B cell (primary cell): Measurements from ENCODE around the gene SLC2A2. TPM values are rescaled to one million over a fixed set of nuclear protein-coding genes. Genes with fewer than 3 reads are reported as not detected.

ENCODE experiments used
- ATAC-seq: fragments of 200-7000 bp; cut with Tn5 transposase; one replicate; pipeline ENCODE4 v1.10.0; 2021; ENCODE audit warnings: low read depth, mild to moderate bottlenecking, moderate number of reproducible peaks, moderate library complexity
- CTCF ChIA-PET: fragments of 350-600 bp; sonication (Branson Sonifier 250); formaldehyde crosslinking; loops from one replicate; lab custom pipeline; 2021; ENCODE audit warnings: antibody characterized with exemption, inconsistent platforms; lab: Charles Lee
- POLR2A ChIA-PET: fragments of 350-600 bp; sonication (Branson Sonifier 250); formaldehyde crosslinking; loops from one replicate; lab custom pipeline; 2021; ENCODE audit warnings: antibody characterized with exemption; lab: Charles Lee
- DNase-seq: peaks from one replicate; pipeline ENCODE4 v3.0.0; 2013
- H2AFZ ChIP-seq: 2 replicates; pipeline ENCODE4 v1.6.1; 2012; ENCODE audit warnings: mild to moderate bottlenecking, low read depth, low read length; ENCODE audit not compliant: insufficient read depth, poor library complexity, severe bottlenecking
- H3K27ac ChIP-seq, 2 donors: 1 replicate in 1 of 2; 2 replicates in 1 of 2; pipeline ENCODE4 v1.5.1; 2012 to 2013; ENCODE audit warnings: low read length in 2 of 2, mild to moderate bottlenecking in 2 of 2, moderate library complexity in 1 of 2
- H3K27me3 ChIP-seq, 4 experiments: fragments of 200-600 bp in 1 of 4; sonication (generic) in 1 of 4; replicated peaks in 1 of 4; 1 replicate in 2 of 4; 2 replicates in 2 of 4; pipeline versions ENCODE4 v1.6.1 to v1.7.0; 2013 to 2016; ENCODE audit warnings: low read length in 3 of 4, mild to moderate bottlenecking in 2 of 4, mixed read lengths in 1 of 4, moderate library complexity in 1 of 4; ENCODE audit not compliant: insufficient read depth in 4 of 4, control insufficient read depth in 3 of 4; ENCODE audit errors: control extremely low read depth in 1 of 4
- H3K36me3 ChIP-seq, 2 experiments: replicated peaks in 1 of 2; 1 replicate in 1 of 2; 2 replicates in 1 of 2; pipeline versions ENCODE4 v1.6.1 to v1.7.1; 2013; ENCODE audit warnings: low read length in 1 of 2; ENCODE audit not compliant: insufficient read depth in 2 of 2, control insufficient read depth in 1 of 2; ENCODE audit errors: control extremely low read depth in 1 of 2, extremely low read depth in 1 of 2
- H3K4me1 ChIP-seq, 2 donors: fragments of 200-600 bp in 1 of 2; sonication (generic) in 1 of 2; 1 replicate in 1 of 2; 2 replicates in 1 of 2; pipeline versions ENCODE4 v1.5.1 to v1.6.1; 2013 to 2017; ENCODE audit warnings: low read length in 2 of 2; ENCODE audit not compliant: control insufficient read depth in 2 of 2, insufficient read depth in 2 of 2
- H3K4me2 ChIP-seq: replicated peaks from 2 replicates; pipeline ENCODE3; 2012; ENCODE audit warnings: mild to moderate bottlenecking, low read depth, low read length; ENCODE audit not compliant: poor library complexity, severe bottlenecking
- H3K4me3 ChIP-seq, 5 experiments: fragments of 200-600 bp in 1 of 5; sonication (generic) in 1 of 5; 1 replicate in 3 of 5; 2 replicates in 2 of 5; pipeline versions ENCODE4 v1.5.1 to v1.7.0; 2011 to 2016; ENCODE audit warnings: low read length in 4 of 5, mild to moderate bottlenecking in 4 of 5, low read depth in 2 of 5, control low read depth in 1 of 5, moderate library complexity in 1 of 5; ENCODE audit not compliant: insufficient read depth in 1 of 5; ENCODE audit errors: control extremely low read depth in 1 of 5, extremely low read depth in 1 of 5
- H3K79me2 ChIP-seq: fragments of 200-600 bp; sonication (generic); one replicate; pipeline ENCODE4 v1.6.0; 2016; ENCODE audit warnings: low read length; ENCODE audit not compliant: control insufficient read depth, insufficient read depth
- H3K9ac ChIP-seq: fragments of 200-600 bp; sonication (generic); 2 replicates; pipeline ENCODE4 v1.6.1; 2017; ENCODE audit warnings: mild to moderate bottlenecking, low read length, moderate library complexity
- H3K9me3 ChIP-seq, 3 donors: one replicate each; pipeline versions ENCODE4 v1.6.1 to v1.7.1; 2013; ENCODE audit warnings: low read length in 2 of 3; ENCODE audit not compliant: control insufficient read depth in 2 of 3, insufficient read depth in 1 of 3; ENCODE audit errors: control extremely low read depth in 1 of 3
- H4K20me1 ChIP-seq: 2 replicates; pipeline ENCODE4 v1.6.0; 2012; ENCODE audit warnings: mild to moderate bottlenecking, low read length; ENCODE audit not compliant: insufficient read depth, control insufficient read depth, poor library complexity, severe bottlenecking
- H3K27ac Mint-ChIP-seq: one replicate; pipeline ENCODE4 v1.8.0; 2021; ENCODE audit warnings: mixed read lengths
- H3K27me3 Mint-ChIP-seq: one replicate; pipeline ENCODE4 v1.8.0; 2021; ENCODE audit warnings: mixed read lengths
- H3K4me1 Mint-ChIP-seq: one replicate; pipeline ENCODE4 v1.8.0; 2021; ENCODE audit warnings: mixed read lengths
- H3K4me3 Mint-ChIP-seq: one replicate; pipeline ENCODE4 v1.8.0; 2021; ENCODE audit warnings: mixed read lengths
- H3K9me3 Mint-ChIP-seq: one replicate; pipeline ENCODE4 v1.8.0; 2022; ENCODE audit warnings: mixed read lengths; ENCODE audit not compliant: insufficient read depth
- CTCF ChIP-seq: fragments of 200-600 bp; IDR thresholded peaks from one replicate; pipeline ENCODE4 v1.8.0; 2022; ENCODE audit warnings: antibody characterized with exemption, mild to moderate bottlenecking
- EZH2 ChIP-seq: IDR thresholded peaks from 2 replicates; pipeline ENCODE4 v1.6.1; 2012; ENCODE audit warnings: borderline replicate concordance, low read depth, mild to moderate bottlenecking, moderate library complexity, low read length; ENCODE audit not compliant: insufficient read depth, poor library complexity, severe bottlenecking
- WGBS: methylation state at CpG from one replicate; pipeline ENCODE4 v1.1.5; 2013; ENCODE audit warnings: missing lambda C conversion rate; ENCODE audit not compliant: insufficient coverage; 5-methylcytosine and 5-hydroxymethylcytosine counted together
- intact Hi-C: fragments of 100-400 bp; cut with micrococcal nuclease; formaldehyde crosslinking; loops from one replicate; pipeline ENCODE4 v1.10.0; 2022
- polyA plus RNA-seq: library from polyadenylated mRNA; depleted of rRNA; stranded (reverse); fragments of >200 nt; gene quantifications from 2 replicates; pipeline ENCODE4 v1.2.3, GENCODE V29; 2012
- total RNA-seq, 2 donors: library from RNA; stranded (reverse); fragments of 120-200 nt in 1 of 2; gene quantifications; 1 replicate in 1 of 2; 2 replicates in 1 of 2; pipeline versions ENCODE4 v1.2.3 to v1.2.4, GENCODE V29; 2013 to 2022

Gene SLC2A2
- total and polyA plus RNA-seq, 2 donors (not counting 1 experiment from before 2014, with no cell fraction given), result not detected

DNA sequence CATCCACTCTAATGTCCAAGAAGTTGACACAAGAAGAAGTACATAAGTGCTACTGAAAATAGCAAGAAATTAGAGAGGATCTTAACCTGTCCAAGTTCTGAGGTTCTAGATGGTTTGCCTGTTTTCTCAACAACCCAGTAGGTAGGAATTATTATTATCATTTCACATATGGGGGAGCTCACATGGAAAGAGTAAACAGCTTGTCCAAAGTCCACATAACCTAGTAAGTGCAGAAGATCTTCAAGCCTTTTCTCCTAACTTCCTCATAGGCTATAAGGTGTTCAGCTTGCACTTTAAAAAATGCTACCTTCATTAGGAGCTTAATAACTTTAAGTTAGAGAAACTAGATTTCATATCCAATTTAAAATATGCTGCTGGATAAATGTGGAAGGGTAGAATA lies 3.0 kb downstream of the SLC2A2 start:
- Mint-ChIP-seq H3K27ac (no peak overlapping the region), H3K4me1 (no peaks in the 10 kb centered on the region), H3K27me3 (peaks cover 20% of the 10 kb centered on the region), H3K4me3 (no peak overlapping the region), H3K9me3 (no peaks in the 10 kb centered on the region)
- Histone ChIP-seq H3K27ac (no peak overlapping the region), H2AFZ (no peak overlapping the region), H3K79me2 (no peaks in the 10 kb centered on the region), H3K4me3 (no peak overlapping the region), H3K27me3 (no peaks in the 10 kb centered on the region), H3K4me1 (no peaks in the 10 kb centered on the region), H3K9me3 (no peaks in the 10 kb centered on the region), H3K36me3 (no peaks in the 10 kb centered on the region), H4K20me1 (no peaks in the 10 kb centered on the region), H3K9ac (no peak overlapping the region), H3K4me2 (no peak overlapping the region)
- CTCF ChIA-PET, result no interaction called here
- TF ChIP-seq EZH2 (no peak), CTCF (no peak)
- ATAC-seq (no peak), DNase-seq (no peak)
- intact Hi-C loops, result no loop called here
- POLR2A ChIA-PET, result no interaction called here

DNA sequence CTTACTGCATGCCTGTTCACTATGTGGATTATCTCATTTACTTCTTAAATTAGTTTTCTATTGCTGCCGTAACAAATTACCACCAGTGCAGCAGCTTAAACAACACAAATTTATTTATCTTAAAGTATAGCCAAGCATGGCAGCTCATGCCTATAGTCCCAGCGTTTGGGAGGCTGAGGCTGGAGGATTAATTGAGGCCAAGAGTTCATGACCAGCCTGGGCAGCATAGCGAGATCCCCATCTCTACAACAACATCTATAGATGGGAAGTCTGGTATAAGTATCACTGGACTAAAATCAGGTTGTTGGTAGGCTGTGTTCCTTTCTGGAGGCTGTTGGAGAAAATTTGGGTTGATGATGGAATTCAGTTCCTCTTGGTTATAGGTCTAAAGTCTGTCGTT lies 5.1 kb downstream of the SLC2A2 start:
- ChIA-PET POLR2A (no interaction called here), CTCF (no interaction called here)
- no peaks in the 10 kb centered on the region for H4K20me1 ChIP-seq
- H3K36me3 ChIP-seq, result no peaks in the 10 kb centered on the region
- H3K9me3 ChIP-seq, result no peaks in the 10 kb centered on the region
- H3K4me3 Mint-ChIP-seq, result no peak overlapping the region
- no peaks in the 10 kb centered on the region for H3K4me1 ChIP-seq
- no peak overlapping the region for H3K9ac ChIP-seq
- H3K4me2 ChIP-seq, result no peak overlapping the region
- ATAC-seq (no peak), DNase-seq (no peak)
- no peaks in the 10 kb centered on the region for H3K9me3 Mint-ChIP-seq
- no peak overlapping the region for H3K4me3 ChIP-seq
- no peak overlapping the region for H2AFZ ChIP-seq
- WGBS, result no CpG with 5 or more reads among the region's 4 CpGs
- intact Hi-C loops, result no loop called here
- no peak overlapping the region for H3K27ac ChIP-seq
- H3K79me2 ChIP-seq, result no peaks in the 10 kb centered on the region
- H3K27me3 ChIP-seq, result no peaks in the 10 kb centered on the region
- H3K27me3 Mint-ChIP-seq, result peaks cover 16% of the 10 kb centered on the region
- no peaks in the 10 kb centered on the region for H3K4me1 Mint-ChIP-seq
- TF ChIP-seq CTCF (no peak), EZH2 (no peak)
- H3K27ac Mint-ChIP-seq, result no peak overlapping the region
